ENCODE results near the gene PKD1.
"Not testable (repeated sequence)": the region's sequence is repeated elsewhere in the genome, so short reads cannot be mapped to it uniquely, and the experiment has no call there.

GRCh38 chr16:2105291-2105690 is 30.4 kb downstream of the PKD1 start:
- not testable (repeated sequence) for TF ChIP-seq POLR2AphosphoS5, POLR2A, EP300 (IDR thresholded peaks at IDR 0.05)
- TF ChIP-seq, protein P1, sequence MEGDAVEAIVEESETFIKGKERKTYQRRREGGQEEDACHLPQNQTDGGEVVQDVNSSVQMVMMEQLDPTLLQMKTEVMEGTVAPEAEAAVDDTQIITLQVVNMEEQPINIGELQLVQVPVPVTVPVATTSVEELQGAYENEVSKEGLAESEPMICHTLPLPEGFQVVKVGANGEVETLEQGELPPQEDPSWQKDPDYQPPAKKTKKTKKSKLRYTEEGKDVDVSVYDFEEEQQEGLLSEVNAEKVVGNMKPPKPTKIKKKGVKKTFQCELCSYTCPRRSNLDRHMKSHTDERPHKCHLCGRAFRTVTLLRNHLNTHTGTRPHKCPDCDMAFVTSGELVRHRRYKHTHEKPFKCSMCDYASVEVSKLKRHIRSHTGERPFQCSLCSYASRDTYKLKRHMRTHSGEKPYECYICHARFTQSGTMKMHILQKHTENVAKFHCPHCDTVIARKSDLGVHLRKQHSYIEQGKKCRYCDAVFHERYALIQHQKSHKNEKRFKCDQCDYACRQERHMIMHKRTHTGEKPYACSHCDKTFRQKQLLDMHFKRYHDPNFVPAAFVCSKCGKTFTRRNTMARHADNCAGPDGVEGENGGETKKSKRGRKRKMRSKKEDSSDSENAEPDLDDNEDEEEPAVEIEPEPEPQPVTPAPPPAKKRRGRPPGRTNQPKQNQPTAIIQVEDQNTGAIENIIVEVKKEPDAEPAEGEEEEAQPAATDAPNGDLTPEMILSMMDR (IDR thresholded peaks at IDR 0.05): not testable (repeated sequence)
